ENCODE results near the gene AFF3. TPM values are rescaled to one million over a fixed set of nuclear protein-coding genes. Genes with fewer than 3 reads are reported as not detected.

The AFF3 gene
- total RNA-seq, 4 donors from 2014 or later, result 3.1 to 5.0 (median 3.7) TPM

GRCh38 chr2:99832926-99833325 lies 309.5 kb downstream of the AFF3 start:
- no peaks in the 10 kb centered on the region for H3K9me3 ChIP-seq
- H3K36me3 ChIP-seq, result no peaks in the 10 kb centered on the region
- 89% methylated on average over 1 of the region's 1 CpG for WGBS
- H3K4me1 ChIP-seq, result no peaks in the 10 kb centered on the region
- TF ChIP-seq POLR2AphosphoS5 (IDR thresholded peaks at IDR 0.05) (no peak), POLR2A (IDR thresholded peaks at IDR 0.05) (no peak), EP300 (IDR thresholded peaks at IDR 0.05) (no peak), CTCF (IDR thresholded peaks at IDR 0.05) (no peak)
- no peak for DNase-seq (ENCODE audit: low spot score in 2 of 2)
- no peak overlapping the region for H3K4me3 ChIP-seq
- no peaks in the 10 kb centered on the region for H3K27me3 ChIP-seq
- H3K27ac ChIP-seq, result no peak overlapping the region

- no peak overlapping the region for H3K4me3 ChIP-seq
- H3K27me3 ChIP-seq, result no peaks in the 10 kb centered on the region
- H3K36me3 ChIP-seq, result no peaks in the 10 kb centered on the region
- no peaks in the 10 kb centered on the region for H3K4me1 ChIP-seq
- 95% methylated on average over 7 of the region's 7 CpGs for WGBS
- TF ChIP-seq CTCF (IDR thresholded peaks at IDR 0.05), result no peak
- TF ChIP-seq POLR2A (IDR thresholded peaks at IDR 0.05), result no peak
- no peak for TF ChIP-seq EP300 (IDR thresholded peaks at IDR 0.05)
- no peak for TF ChIP-seq POLR2AphosphoS5 (IDR thresholded peaks at IDR 0.05)
- no peak for DNase-seq (ENCODE audit: low spot score in 2 of 2)
- no peak overlapping the region for H3K27ac ChIP-seq
- no peaks in the 10 kb centered on the region for H3K9me3 ChIP-seq
Observed at GRCh38 chr2:99831772-99832171, 310.6 kb downstream of the AFF3 start.

GRCh38 chr2:99827296-99827999 lies 314.9 kb downstream of the AFF3 start:
- peaks cover 2% of the 10 kb centered on the region for H3K4me1 ChIP-seq
- no peaks in the 10 kb centered on the region for H3K36me3 ChIP-seq
- H3K27ac ChIP-seq, result no peak overlapping the region
- WGBS, result 79% methylated on average over 8 of the region's 8 CpGs
- H3K9me3 ChIP-seq, result no peaks in the 10 kb centered on the region
- no peaks in the 10 kb centered on the region for H3K27me3 ChIP-seq
- H3K4me3 ChIP-seq, result no peak overlapping the region
- TF ChIP-seq POLR2A (IDR thresholded peaks at IDR 0.05), result no peak
- no peak for TF ChIP-seq CTCF (IDR thresholded peaks at IDR 0.05)
- no peak for TF ChIP-seq EP300 (IDR thresholded peaks at IDR 0.05)
- no peak for TF ChIP-seq POLR2AphosphoS5 (IDR thresholded peaks at IDR 0.05)
- DNase-seq (ENCODE audit: low spot score in 2 of 2), result no peak

GRCh38 chr2:99825630-99826029 lies 316.8 kb downstream of the AFF3 start:
- Histone ChIP-seq H3K4me3 (no peak overlapping the region), H3K27me3 (no peaks in the 10 kb centered on the region), H3K4me1 (peaks cover 2% of the 10 kb centered on the region), H3K36me3 (no peaks in the 10 kb centered on the region), H3K9me3 (no peaks in the 10 kb centered on the region), H3K27ac (no peak overlapping the region)
- no peak for DNase-seq (ENCODE audit: low spot score in 2 of 2)
- TF ChIP-seq POLR2AphosphoS5 (IDR thresholded peaks at IDR 0.05) (no peak), EP300 (IDR thresholded peaks at IDR 0.05) (no peak), CTCF (IDR thresholded peaks at IDR 0.05) (no peak), POLR2A (IDR thresholded peaks at IDR 0.05) (no peak)

GRCh38 chr2:99824758-99825157 lies 317.6 kb downstream of the AFF3 start:
- no peaks in the 10 kb centered on the region for H3K27me3 ChIP-seq
- H3K36me3 ChIP-seq, result no peaks in the 10 kb centered on the region
- H3K4me3 ChIP-seq, result no peak overlapping the region
- H3K9me3 ChIP-seq, result no peaks in the 10 kb centered on the region
- peaks cover 2% of the 10 kb centered on the region for H3K4me1 ChIP-seq
- whole genome bisulfite sequencing, result 59% methylated on average over 6 of the region's 6 CpGs
- no peak overlapping the region for H3K27ac ChIP-seq
- no peak for DNase-seq (ENCODE audit: low spot score in 2 of 2)
- no peak for TF ChIP-seq POLR2AphosphoS5 (IDR thresholded peaks at IDR 0.05)
- no peak for TF ChIP-seq POLR2A (IDR thresholded peaks at IDR 0.05)
- TF ChIP-seq CTCF (IDR thresholded peaks at IDR 0.05), result no peak
- no peak for TF ChIP-seq EP300 (IDR thresholded peaks at IDR 0.05)
